GM15510 (cell line): ENCODE data around the gene PCDHGB6.
"Not testable (repeated sequence)": the region's sequence is repeated elsewhere in the genome, so short reads cannot be mapped to it uniquely, and the experiment has no call there.

Experiments
- POLR2A ChIP-seq: IDR thresholded peaks from 3 replicates; pipeline ENCODE4 v1.6.1; 2011; ENCODE audit warnings: borderline replicate concordance; ENCODE audit not compliant: insufficient read length; ENCODE audit errors: extremely low read depth

Gene PCDHGB6

GRCh38 chr5:141409598-141410306, 1.9 kb downstream of the PCDHGB6 start:
- TF ChIP-seq POLR2A, result no peak

- TF ChIP-seq POLR2A, result no peak
These were observed 3.8 kb downstream of the PCDHGB6 start for GRCh38 chr5:141411575-141411974.

DNA sequence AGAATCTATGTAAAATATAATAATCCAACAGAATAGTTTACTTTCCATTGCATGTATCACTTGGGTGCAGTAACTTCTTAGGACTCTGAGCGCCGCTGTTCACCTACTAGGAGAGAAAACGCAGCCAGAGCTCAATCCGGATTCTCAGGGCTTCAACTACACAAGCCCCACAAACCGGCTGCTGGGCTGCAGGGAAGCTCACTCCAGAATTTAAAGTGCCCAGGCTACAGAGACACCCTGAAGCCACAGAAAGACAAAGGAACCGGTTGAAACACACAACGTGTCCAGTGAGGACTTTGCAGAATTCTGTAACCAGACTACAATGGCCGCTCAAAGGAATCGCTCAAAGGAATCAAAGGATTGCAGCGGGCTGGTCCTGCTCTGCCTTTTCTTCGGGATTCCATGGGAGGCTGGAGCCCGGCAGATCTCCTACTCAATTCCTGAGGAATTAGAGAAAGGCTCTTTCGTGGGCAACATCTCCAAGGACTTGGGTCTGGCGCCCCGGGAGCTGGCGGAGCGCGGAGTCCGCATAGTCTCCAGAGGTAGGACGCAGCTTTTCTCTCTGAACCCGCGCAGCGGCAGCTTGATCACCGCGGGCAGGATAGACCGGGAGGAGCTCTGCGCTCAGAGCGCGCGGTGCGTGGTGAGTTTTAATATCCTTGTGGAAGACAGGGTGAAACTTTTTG, 5.2 kb downstream of the PCDHGB6 start, which contains the start of gene PCDHGA10:
TSS of gene PCDHGA10 (plus strand) at position 134 of the 686 bp plus-strand sequence. CDS start at position 323, 189 bp downstream.
- TF ChIP-seq POLR2A, result no peak

DNA sequence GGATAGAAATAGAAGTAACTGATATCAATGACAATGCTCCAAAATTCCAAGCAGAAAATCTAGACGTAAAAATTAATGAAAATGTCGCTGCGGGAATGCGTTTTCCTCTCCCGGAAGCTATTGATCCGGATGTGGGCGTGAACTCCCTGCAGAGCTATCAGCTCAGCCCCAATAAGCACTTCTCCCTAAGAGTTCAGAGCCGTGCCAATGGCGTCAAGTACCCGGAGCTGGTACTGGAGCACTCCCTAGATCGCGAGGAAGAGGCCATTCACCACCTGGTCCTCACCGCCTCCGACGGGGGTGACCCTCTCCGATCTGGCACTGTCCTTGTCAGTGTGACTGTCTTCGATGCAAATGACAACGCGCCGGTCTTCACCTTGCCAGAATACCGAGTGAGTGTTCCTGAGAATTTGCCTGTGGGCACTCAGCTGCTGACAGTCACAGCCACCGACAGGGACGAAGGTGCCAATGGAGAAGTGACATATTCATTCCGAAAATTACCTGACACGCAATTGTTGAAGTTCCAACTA, 5.8 kb downstream of the PCDHGB6 start:
- no peak for TF ChIP-seq POLR2A

DNA sequence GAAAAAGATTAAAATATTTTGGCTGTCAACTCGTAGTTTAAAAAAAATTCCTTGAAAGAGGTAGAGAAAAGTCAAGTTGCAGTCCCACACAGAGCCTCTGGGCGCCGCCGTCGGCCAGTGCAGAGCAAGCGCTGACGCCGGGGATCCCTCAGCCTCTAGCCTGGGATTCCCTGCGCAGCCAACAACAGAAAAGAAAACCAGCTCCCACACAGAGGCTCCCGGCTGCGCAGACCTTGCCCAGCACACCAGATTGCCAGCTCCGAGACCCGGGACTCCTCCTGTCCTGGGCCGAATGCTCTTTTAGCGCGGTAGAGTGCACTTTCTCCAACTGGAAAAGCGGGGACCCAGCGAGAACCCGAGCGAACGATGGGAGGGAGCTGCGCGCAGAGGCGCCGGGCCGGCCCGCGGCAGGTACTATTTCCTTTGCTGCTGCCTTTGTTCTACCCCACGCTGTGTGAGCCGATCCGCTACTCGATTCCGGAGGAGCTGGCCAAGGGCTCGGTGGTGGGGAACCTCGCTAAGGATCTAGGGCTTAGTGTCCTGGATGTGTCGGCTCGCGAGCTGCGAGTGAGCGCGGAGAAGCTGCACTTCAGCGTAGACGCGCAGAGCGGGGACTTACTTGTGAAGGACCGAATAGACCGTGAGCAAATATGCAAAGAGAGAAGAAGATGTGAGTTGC, 9.8 kb downstream of the PCDHGB6 start, which contains the start of gene PCDHGB7:
TSS of gene PCDHGB7 (plus strand) at position 184 of the 679 bp plus-strand sequence. CDS start at position 367, 183 bp downstream.
- not testable (repeated sequence) for TF ChIP-seq POLR2A

- TF ChIP-seq POLR2A, result no peak
These were observed 11.5 kb downstream of the PCDHGB6 start for GRCh38 chr5:141419074-141419880.

GRCh38 chr5:141420855-141421488, 13.2 kb downstream of the PCDHGB6 start, which contains the start of gene PCDHGA11:
PCDHGA11 (plus strand) TSS chr5:141421051; CDS start chr5:141421228, 177 bp downstream.
- TF ChIP-seq POLR2A, result no peak

DNA sequence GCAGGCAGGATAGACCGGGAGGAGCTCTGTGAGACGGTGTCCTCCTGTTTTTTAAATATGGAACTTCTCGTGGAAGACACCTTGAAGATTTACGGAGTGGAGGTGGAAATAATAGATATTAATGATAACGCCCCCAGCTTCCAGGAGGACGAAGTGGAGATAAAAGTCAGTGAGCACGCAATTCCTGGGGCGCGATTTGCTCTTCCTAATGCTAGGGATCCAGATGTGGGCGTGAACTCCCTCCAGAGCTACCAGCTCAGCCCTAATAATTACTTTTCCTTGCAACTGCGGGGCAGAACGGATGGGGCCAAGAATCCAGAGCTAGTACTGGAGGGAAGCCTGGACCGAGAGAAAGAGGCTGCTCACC, 13.7 kb downstream of the PCDHGB6 start:
- no peak for TF ChIP-seq POLR2A

- TF ChIP-seq POLR2A, result no peak
These were observed 15.0 kb downstream of the PCDHGB6 start for GRCh38 chr5:141422742-141423291.

DNA sequence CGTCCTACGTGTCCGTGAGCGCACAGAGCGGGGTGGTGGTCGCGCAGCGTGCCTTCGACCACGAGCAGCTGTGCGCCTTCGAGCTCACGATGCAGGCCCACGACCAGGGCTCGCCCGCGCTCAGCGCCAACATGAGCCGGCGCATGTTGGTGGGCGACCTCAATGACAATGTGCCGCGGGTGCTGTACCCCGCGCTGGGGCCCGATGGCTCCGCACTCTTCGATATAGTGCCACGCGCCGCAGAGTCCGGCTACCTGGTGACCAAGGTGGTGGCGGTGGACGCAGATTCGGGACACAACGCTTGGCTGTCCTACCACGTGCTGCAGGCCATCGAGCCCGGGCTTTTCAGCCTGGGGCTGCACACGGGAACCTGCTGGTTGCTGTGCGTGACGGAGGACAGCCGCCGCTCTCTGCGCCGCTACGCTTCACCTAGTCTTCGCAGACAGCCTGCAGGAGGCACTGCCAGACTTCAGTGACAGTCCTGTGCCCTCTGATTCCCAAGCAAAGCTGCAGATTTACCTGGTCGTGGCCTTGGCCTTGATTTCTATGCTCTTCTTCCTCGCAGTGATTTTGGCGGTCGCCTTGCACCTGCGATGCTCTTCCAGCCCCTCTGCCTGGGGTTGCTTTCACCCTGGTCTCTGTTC, 20.1 kb downstream of the PCDHGB6 start:
- TF ChIP-seq POLR2A, result no peak

DNA sequence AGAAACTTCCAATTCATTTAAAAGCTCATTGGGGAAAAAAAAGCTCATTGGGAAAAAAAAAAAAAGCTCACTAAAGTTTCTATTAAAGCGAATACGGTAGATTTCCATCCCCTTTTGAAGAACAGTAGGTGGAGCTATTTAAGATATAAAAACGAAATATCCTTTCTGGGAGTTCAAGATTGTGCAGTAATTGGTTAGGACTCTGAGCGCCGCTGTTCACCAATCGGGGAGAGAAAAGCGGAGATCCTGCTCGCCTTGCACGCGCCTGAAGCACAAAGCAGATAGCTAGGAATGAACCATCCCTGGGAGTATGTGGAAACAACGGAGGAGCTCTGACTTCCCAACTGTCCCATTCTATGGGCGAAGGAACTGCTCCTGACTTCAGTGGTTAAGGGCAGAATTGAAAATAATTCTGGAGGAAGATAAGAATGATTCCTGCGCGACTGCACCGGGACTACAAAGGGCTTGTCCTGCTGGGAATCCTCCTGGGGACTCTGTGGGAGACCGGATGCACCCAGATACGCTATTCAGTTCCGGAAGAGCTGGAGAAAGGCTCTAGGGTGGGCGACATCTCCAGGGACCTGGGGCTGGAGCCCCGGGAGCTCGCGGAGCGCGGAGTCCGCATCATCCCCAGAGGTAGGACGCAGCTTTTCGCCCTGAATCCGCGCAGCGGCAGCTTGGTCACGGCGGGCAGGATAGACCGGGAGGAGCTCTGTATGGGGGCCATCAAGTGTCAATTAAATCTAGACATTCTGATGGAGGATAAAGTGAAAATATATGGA, 22.7 kb downstream of the PCDHGB6 start, which contains the start of gene PCDHGA12:
TSS of gene PCDHGA12 (plus strand) at position 176 of the 782 bp plus-strand sequence. CDS start at position 429, 253 bp downstream.
- TF ChIP-seq POLR2A, result no peak

- TF ChIP-seq POLR2A, result no peak
These were observed 23.5 kb downstream of the PCDHGB6 start for GRCh38 chr5:141431286-141431685.
